H1 (cell line): ENCODE results near the gene DCLRE1A. TPM values are rescaled to one million over a fixed set of nuclear protein-coding genes. Genes with fewer than 3 reads are reported as not detected.

ENCODE experiments used
- CTCF ChIA-PET: fragments of 300-600 bp; sonication (Branson Sonifier 250); formaldehyde crosslinking; loops from one replicate; lab custom pipeline; 2021; ENCODE audit not compliant: partially characterized antibody; lab: Charles Lee
- POLR2A ChIA-PET: fragments of 300-600 bp; sonication (Branson Sonifier 250); formaldehyde crosslinking; loops from one replicate; lab custom pipeline; 2021; ENCODE audit warnings: inconsistent platforms; ENCODE audit not compliant: partially characterized antibody; lab: Charles Lee
- DNase-seq, 2 experiments: peaks; one replicate each; pipeline versions ENCODE4 v3.0.0 to v3.0.0-alpha.2; 2010 to 2022; ENCODE audit warnings: low spot score in 2 of 2, low read depth in 1 of 2, mixed read lengths in 1 of 2
- FAIRE-seq: peaks from 2 replicates; lab custom pipeline; 2011; peaks lifted over from hg19 to GRCh38; lab: Jason Lieb, UNC
- H2AFZ ChIP-seq: 2 replicates; pipeline ENCODE4 v1.8.1; 2012; ENCODE audit warnings: low read length, inconsistent platforms
- H2AK5ac ChIP-seq: 2 replicates; pipeline ENCODE4 v1.6.1; 2013; ENCODE audit warnings: low read depth, low read length
- H2BK120ac ChIP-seq: replicated peaks from 2 replicates; pipeline ENCODE3; 2013; ENCODE audit warnings: low read depth, low read length, inconsistent platforms
- H2BK12ac ChIP-seq: 2 replicates; pipeline ENCODE4 v1.6.1; 2013; ENCODE audit warnings: low read depth, low read length
- H2BK15ac ChIP-seq: 2 replicates; pipeline ENCODE4 v1.6.1; 2013; ENCODE audit warnings: low read length
- H2BK20ac ChIP-seq: 2 replicates; pipeline ENCODE4 v1.6.1; 2013; ENCODE audit warnings: low read length
- H2BK5ac ChIP-seq: 2 replicates; pipeline ENCODE4 v1.6.1; 2013; ENCODE audit warnings: low read depth, low read length
- H3K14ac ChIP-seq: 2 replicates; pipeline ENCODE4 v1.6.1; 2013; ENCODE audit warnings: inconsistent platforms; ENCODE audit not compliant: insufficient read length
- H3K18ac ChIP-seq: 2 replicates; pipeline ENCODE4 v1.6.1; 2013; ENCODE audit warnings: low read length; ENCODE audit errors: extremely low read depth
- H3K23ac ChIP-seq: 2 replicates; pipeline ENCODE4 v1.6.1; 2013; ENCODE audit warnings: inconsistent platforms; ENCODE audit not compliant: insufficient read length
- H3K23me2 ChIP-seq: 2 replicates; pipeline ENCODE4 v1.6.1; 2013; ENCODE audit warnings: low read depth, low read length
- H3K27ac ChIP-seq: 2 replicates; pipeline ENCODE4 v1.6.1; 2011; ENCODE audit warnings: low read depth, low read length, inconsistent platforms
- H3K27me3 ChIP-seq, 4 experiments: replicated peaks in 1 of 4; 1 replicate in 1 of 4; 2 replicates in 3 of 4; pipeline versions ENCODE4 v1.6.1 to v1.8.1; 2011 to 2013; ENCODE audit warnings: low read length in 3 of 4, mild to moderate bottlenecking in 3 of 4, inconsistent platforms in 2 of 4, mixed read lengths in 2 of 4, moderate library complexity in 1 of 4; ENCODE audit not compliant: control insufficient read depth in 3 of 4, insufficient read depth in 3 of 4; ENCODE audit errors: extremely low read depth in 1 of 4
- H3K36me3 ChIP-seq, 4 experiments: 2 replicates each; pipeline versions ENCODE4 v1.6.1 to v1.8.1; 2011 to 2013; ENCODE audit warnings: mild to moderate bottlenecking in 4 of 4, low read length in 3 of 4, moderate library complexity in 2 of 4, control low read depth in 1 of 4, inconsistent platforms in 1 of 4; ENCODE audit not compliant: insufficient read depth in 4 of 4, control insufficient read depth in 2 of 4
- H3K4ac ChIP-seq: replicated peaks from 2 replicates; pipeline ENCODE3; 2013; ENCODE audit warnings: low read length, low read depth, mixed read lengths, inconsistent platforms; ENCODE audit not compliant: insufficient read length
- H3K4me1 ChIP-seq, 4 experiments: replicated peaks in 1 of 4; 1 replicate in 1 of 4; 2 replicates in 3 of 4; pipeline versions ENCODE4 v1.6.1 to v1.8.1; 2011 to 2013; ENCODE audit warnings: low read length in 3 of 4, inconsistent platforms in 2 of 4, mixed read lengths in 1 of 4; ENCODE audit not compliant: insufficient read depth in 4 of 4, control insufficient read depth in 3 of 4
- H3K4me2 ChIP-seq, 2 experiments: 2 replicates each; pipeline versions ENCODE4 v1.6.1 to v1.8.1; 2011 to 2013; ENCODE audit warnings: low read depth in 2 of 2, low read length in 2 of 2, control low read depth in 1 of 2, inconsistent platforms in 1 of 2, mild to moderate bottlenecking in 1 of 2; ENCODE audit not compliant: insufficient read depth in 1 of 2
- H3K4me3 ChIP-seq, 4 experiments: fragments of 200-600, 300-600 bp in 1 of 4; sonication (generic), shearing (Covaris generic), sonication (Bioruptor Twin) in 1 of 4; 2 replicates each; pipeline versions ENCODE4 v1.5.1 to v1.8.1; 2011 to 2016; ENCODE audit warnings: low read length in 4 of 4, low read depth in 3 of 4, control low read depth in 2 of 4, inconsistent platforms in 2 of 4, mild to moderate bottlenecking in 2 of 4, mixed read lengths in 1 of 4, moderate library complexity in 1 of 4; ENCODE audit not compliant: insufficient read depth in 2 of 4; ENCODE audit errors: extremely low read depth in 1 of 4
- H3K56ac ChIP-seq: replicated peaks from 2 replicates; pipeline ENCODE3; 2013; ENCODE audit warnings: low read depth, mild to moderate bottlenecking, mixed read lengths, low read length, inconsistent platforms; ENCODE audit not compliant: insufficient read length
- H3K79me1 ChIP-seq: 2 replicates; pipeline ENCODE4 v1.6.1; 2013; ENCODE audit warnings: low read depth, low read length, control low read depth
- H3K79me2 ChIP-seq, 2 experiments: 2 replicates each; pipeline versions ENCODE4 v1.6.1 to v1.8.1; 2012 to 2013; ENCODE audit warnings: low read length in 2 of 2, mild to moderate bottlenecking in 2 of 2, inconsistent platforms in 1 of 2; ENCODE audit not compliant: insufficient read depth in 2 of 2, control insufficient read depth in 1 of 2
- H3K9ac ChIP-seq, 4 experiments: replicated peaks in 1 of 4; 1 replicate in 1 of 4; 2 replicates in 3 of 4; pipeline versions ENCODE4 v1.6.1 to v1.8.1; 2011 to 2013; ENCODE audit warnings: low read depth in 3 of 4, low read length in 3 of 4, control low read depth in 2 of 4, mild to moderate bottlenecking in 2 of 4, moderate library complexity in 2 of 4, inconsistent platforms in 1 of 4; ENCODE audit errors: extremely low read depth in 1 of 4
- H3K9me3 ChIP-seq, 2 experiments: 2 replicates each; pipeline versions ENCODE4 v1.6.1 to v1.8.1; 2012 to 2013; ENCODE audit warnings: mild to moderate bottlenecking in 2 of 2, moderate library complexity in 2 of 2, control low read depth in 1 of 2, inconsistent platforms in 1 of 2, low read depth in 1 of 2, low read length in 1 of 2, mixed read lengths in 1 of 2; ENCODE audit not compliant: insufficient read depth in 2 of 2
- H4K20me1 ChIP-seq, 2 experiments: replicated peaks in 1 of 2; 2 replicates each; pipeline versions ENCODE3 to v1.8.1; 2011 to 2013; ENCODE audit warnings: inconsistent platforms in 2 of 2, low read length in 2 of 2, mild to moderate bottlenecking in 1 of 2; ENCODE audit not compliant: insufficient read depth in 2 of 2, control insufficient read depth in 1 of 2
- H4K5ac ChIP-seq: 2 replicates; pipeline ENCODE4 v1.6.1; 2013; ENCODE audit warnings: low read length, low read depth, mixed read lengths, inconsistent platforms; ENCODE audit not compliant: insufficient read length
- H4K8ac ChIP-seq: 2 replicates; pipeline ENCODE4 v1.8.0; 2013; ENCODE audit warnings: mild to moderate bottlenecking, moderate library complexity, low read length, inconsistent platforms; ENCODE audit not compliant: insufficient read depth; ENCODE audit errors: extremely low read depth
- H4K91ac ChIP-seq: replicated peaks from 2 replicates; pipeline ENCODE3; 2013; ENCODE audit warnings: low read length, mixed read lengths, inconsistent platforms; ENCODE audit not compliant: insufficient read length
- BRCA1 ChIP-seq: IDR thresholded peaks from 2 replicates; pipeline ENCODE4 v1.6.1; 2012; ENCODE audit warnings: low read depth, low read length, improper control_type of control experiment
- CBX8 ChIP-seq: fragments of 300-800, 300-1000 bp; sonication (generic); IDR thresholded peaks from 2 replicates; pipeline ENCODE4 v1.7.1; 2016; ENCODE audit warnings: low read depth, low read length, borderline replicate concordance
- CEBPB ChIP-seq: IDR thresholded peaks from 2 replicates; pipeline ENCODE4 v1.6.1; 2012; ENCODE audit warnings: low read depth, low read length
- CHD1 ChIP-seq: IDR thresholded peaks from 2 replicates; pipeline ENCODE4 v1.6.1; 2012; ENCODE audit warnings: low read depth, low read length, improper control_type of control experiment
- CTBP2 ChIP-seq: IDR thresholded peaks from 2 replicates; pipeline ENCODE4 v1.7.0; 2011; ENCODE audit warnings: borderline replicate concordance, mild to moderate bottlenecking, moderate library complexity, mixed read lengths, low read length; ENCODE audit not compliant: insufficient read depth, insufficient read length
- JUN ChIP-seq: IDR thresholded peaks from 2 replicates; pipeline ENCODE4 v1.6.1; 2011; ENCODE audit warnings: low read depth, mild to moderate bottlenecking, improper control_type of control experiment, low read length
- KDM4A ChIP-seq: IDR thresholded peaks from one replicate; pipeline ENCODE4 v1.7.1; 2012; ENCODE audit warnings: low read depth, mild to moderate bottlenecking, moderate library complexity, low read length, inconsistent platforms; ENCODE audit not compliant: severe bottlenecking
- POU5F1 ChIP-seq: IDR thresholded peaks from 2 replicates; pipeline ENCODE4 v1.6.1; 2011; ENCODE audit warnings: low read depth, mild to moderate bottlenecking, low read length, moderate library complexity
- SAP30 ChIP-seq: fragments of 300-600 bp; sonication (generic); IDR thresholded peaks from 2 replicates; pipeline ENCODE4 v1.7.1; 2012; ENCODE audit warnings: low read length, moderate library complexity, mild to moderate bottlenecking, inconsistent platforms; ENCODE audit not compliant: insufficient read depth, insufficient replicate concordance
- SP2 ChIP-seq: IDR thresholded peaks from 2 replicates; pipeline ENCODE4 v1.6.1; 2012; ENCODE audit warnings: mild to moderate bottlenecking, low read length, inconsistent platforms
- YY1 ChIP-seq: IDR thresholded peaks from 2 replicates; pipeline ENCODE4 v1.6.1; 2011; ENCODE audit warnings: low read depth, mild to moderate bottlenecking, low read length
- ZNF274 ChIP-seq: IDR thresholded peaks from 2 replicates; pipeline ENCODE4 v1.7.0; 2012; ENCODE audit warnings: low read length, borderline replicate concordance; ENCODE audit errors: extremely low read depth
- WGBS, 2 experiments: shearing (Covaris generic) in 1 of 2; methylation state at CpG; one replicate each; pipeline versions ENCODE4 v1.1.6 to v1.1.7; 2013 to 2015; ENCODE audit warnings: low lambda C conversion rate in 2 of 2, mixed read lengths in 2 of 2, inconsistent platforms in 1 of 2, low coverage in 1 of 2, missing lambda C conversion rate in 1 of 2; ENCODE audit not compliant: insufficient replicate concordance in 2 of 2, insufficient coverage in 1 of 2, insufficient read length in 1 of 2; ENCODE audit errors: extremely low coverage in 1 of 2, missing lambda C conversion rate in 1 of 2; 5-methylcytosine and 5-hydroxymethylcytosine counted together
- polyA plus RNA-seq, 7 experiments: library from polyadenylated mRNA; depleted of rRNA in 3 of 7; stranded (reverse) in 5 of 7; unstranded in 2 of 7; fragments of >200 nt in 5 of 7; fragments of 200-250 nt in 2 of 7; gene quantifications; 1 replicate in 5 of 7; 2 replicates in 1 of 7; 4 replicates in 1 of 7; pipeline versions ENCODE4 v1.2.1 to v1.2.3, GENCODE V29; 2011 to 2013; ENCODE audit warnings: missing spikeins in 2 of 7, mixed read lengths in 2 of 7
- total RNA-seq: library from RNA; stranded (reverse); fragmentation: NEBNext Ultra II Directional; extraction: Animal tissue kit (Norgen Biotek cat#: 25700); gene quantifications from 2 replicates; pipeline ENCODE4 v1.2.1, GENCODE V29; 2021
- TF ChIP-seq, protein P1 (sequence below): IDR thresholded peaks from 2 replicates; pipeline ENCODE4 v1.6.1; 2011; ENCODE audit warnings: low read length, improper control_type of control experiment

DCLRE1A gene
- total and polyA plus RNA-seq, 2 of the 8 experiments (the other 6 are each of a cell fraction or from before 2014, with no cell fraction given) = 8.1 to 10.1 TPM

DNA sequence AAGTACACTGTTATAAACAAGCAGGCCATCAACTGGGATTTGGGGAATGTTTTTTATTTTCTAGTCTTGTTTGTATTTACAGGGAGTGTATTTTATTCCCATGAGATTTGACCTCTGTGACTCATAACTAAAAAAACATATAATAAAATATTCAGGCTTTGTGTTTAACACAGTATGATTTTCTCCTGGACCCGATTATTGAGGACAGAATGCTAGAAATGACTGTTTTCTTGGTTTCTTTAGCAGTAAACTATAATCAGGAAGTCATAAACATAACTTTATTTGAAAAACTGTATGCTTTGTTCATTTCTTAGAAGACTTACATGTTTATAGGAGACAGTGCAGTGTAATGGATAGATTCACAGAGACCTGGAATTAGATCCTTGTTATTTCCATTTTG, 2.7 kb upstream of the DCLRE1A start:
- Histone ChIP-seq H2BK15ac (no peak overlapping the region), H3K27me3 (no peaks in the 10 kb centered on the region), H2AK5ac (no peak overlapping the region), H3K4me2 (peak overlapping the region; percentile 35 to 98; a peak in 2 of 4 replicates), H3K27ac (no peak overlapping the region), H3K9me3 (no peaks in the 10 kb centered on the region), H3K36me3 (peaks cover 2 to 34% (median 13%) of the 10 kb centered on the region in 4 experiments; a peak in 6 of 8 replicates), H4K91ac (no peak overlapping the region), H3K14ac (no peak overlapping the region), H3K9ac (peak overlapping the region in 1 of 4 experiments; percentile 49; a peak in 1 of 7 replicates), H2BK120ac (no peak overlapping the region), H3K4me3 (peak overlapping the region in 1 of 4 experiments; percentile 98; a peak in 2 of 8 replicates), H2BK20ac (no peak overlapping the region), H3K4ac (no peak overlapping the region), H3K79me2 (peaks cover 0 to 46% of the 10 kb centered on the region in 2 experiments; a peak in 2 of 4 replicates), H3K4me1 (peaks cover 3 to 6% (median 4%) of the 10 kb centered on the region in 4 experiments; a peak in 5 of 7 replicates), H3K23ac (no peak overlapping the region), H4K8ac (no peak overlapping the region), H3K18ac (no peak overlapping the region), H3K79me1 (peaks cover 2% of the 10 kb centered on the region; the same call in 1 of the 2 replicates), H2BK12ac (no peak overlapping the region), H2AFZ (no peak overlapping the region), H3K56ac (no peak overlapping the region), H2BK5ac (no peak overlapping the region), H3K23me2 (peaks cover 6% of the 10 kb centered on the region; the same call in 1 of the 2 replicates), H4K5ac (no peak overlapping the region), H4K20me1 (no peaks in the 10 kb centered on the region)
- no peak for FAIRE-seq
- ChIA-PET CTCF (no interaction called here), POLR2A (interaction anchor here (1.1 kb wide), 1 partner anchor 128 kb away, joined by 3 read pairs; no protein-coding TSS in a partner anchor)
- 83% methylated on average over 1 of the region's 1 CpG; no CpG with 5 or more reads in 1 of the 2 experiments for WGBS, 2 experiments
- no peak for DNase-seq
- TF ChIP-seq, protein P1, sequence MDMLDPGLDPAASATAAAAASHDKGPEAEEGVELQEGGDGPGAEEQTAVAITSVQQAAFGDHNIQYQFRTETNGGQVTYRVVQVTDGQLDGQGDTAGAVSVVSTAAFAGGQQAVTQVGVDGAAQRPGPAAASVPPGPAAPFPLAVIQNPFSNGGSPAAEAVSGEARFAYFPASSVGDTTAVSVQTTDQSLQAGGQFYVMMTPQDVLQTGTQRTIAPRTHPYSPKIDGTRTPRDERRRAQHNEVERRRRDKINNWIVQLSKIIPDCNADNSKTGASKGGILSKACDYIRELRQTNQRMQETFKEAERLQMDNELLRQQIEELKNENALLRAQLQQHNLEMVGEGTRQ = no peak
- TF ChIP-seq ZNF274 (no peak), SAP30 (no peak), POU5F1 (no peak), BRCA1 (no peak), JUN (no peak), CTBP2 (no peak), KDM4A (no peak), CBX8 (no peak), CHD1 (no peak), YY1 (no peak), SP2 (no peak), CEBPB (no peak)
